Measurements from ENCODE around the gene ADORA2A. TPM values are rescaled to one million over a fixed set of nuclear protein-coding genes. Genes with fewer than 3 reads are reported as not detected.

Gene ADORA2A
- total and polyA plus RNA-seq, 2 of the 8 experiments (the other 6 are each of a cell fraction or from before 2014, with no cell fraction given), result 7.1 to 20.3 TPM

GRCh38 chr22:24442352-24442744 is 14.9 kb downstream of the ADORA2A start:
- Histone ChIP-seq H2BK12ac (ENCODE audit: low read depth, low read length) (no peak overlapping the region), H4K91ac (replicated peaks; ENCODE audit: insufficient read length, low read length) (no peak overlapping the region), H4K20me1 (replicated peaks in 1 of 2; ENCODE audit: control insufficient read depth in 1 of 2, insufficient read depth in 2 of 2, low read length in 2 of 2) (no peaks in the 10 kb centered on the region), H3K79me1 (ENCODE audit: low read depth, low read length) (no peaks in the 10 kb centered on the region), H2BK5ac (ENCODE audit: low read depth, low read length) (no peak overlapping the region), H3K27ac (ENCODE audit: low read depth, low read length) (no peak overlapping the region), H3K27me3 (replicated peaks in 1 of 4; ENCODE audit: control insufficient read depth in 3 of 4, extremely low read depth in 1 of 4, insufficient read depth in 3 of 4, low read length in 3 of 4) (no peaks in the 10 kb centered on the region), H3K4me3 (ENCODE audit: extremely low read depth in 1 of 4, insufficient read depth in 2 of 4, low read depth in 3 of 4, low read length in 4 of 4) (no peak overlapping the region), H4K5ac (ENCODE audit: insufficient read length, low read depth, low read length) (no peak overlapping the region), H3K4me1 (replicated peaks in 1 of 4; ENCODE audit: control insufficient read depth in 3 of 4, insufficient read depth in 4 of 4, low read length in 3 of 4) (peaks cover 0 to 7% (median 5%) of the 10 kb centered on the region in 4 experiments; a peak in 4 of 7 replicates), H3K4ac (replicated peaks; ENCODE audit: insufficient read length, low read depth, low read length) (no peak overlapping the region), H3K23me2 (ENCODE audit: low read depth, low read length) (no peaks in the 10 kb centered on the region), H3K36me3 (ENCODE audit: control insufficient read depth in 2 of 4, insufficient read depth in 4 of 4, low read length in 3 of 4) (no peaks in the 10 kb centered on the region), H3K23ac (ENCODE audit: insufficient read length) (no peak overlapping the region), H2BK20ac (ENCODE audit: low read length) (no peak overlapping the region), H3K9ac (replicated peaks in 1 of 4; ENCODE audit: extremely low read depth in 1 of 4, low read depth in 3 of 4, low read length in 3 of 4) (no peak overlapping the region), H3K56ac (replicated peaks; ENCODE audit: insufficient read length, low read depth, low read length) (no peak overlapping the region), H3K9me3 (ENCODE audit: insufficient read depth in 2 of 2, low read depth in 1 of 2, low read length in 1 of 2) (no peaks in the 10 kb centered on the region), H4K8ac (ENCODE audit: extremely low read depth, insufficient read depth, low read length) (no peak overlapping the region), H2BK120ac (replicated peaks; ENCODE audit: low read depth, low read length) (no peak overlapping the region), H2AK5ac (ENCODE audit: low read depth, low read length) (no peak overlapping the region), H2BK15ac (ENCODE audit: low read length) (no peak overlapping the region), H3K79me2 (ENCODE audit: control insufficient read depth in 1 of 2, insufficient read depth in 2 of 2, low read length in 2 of 2) (no peaks in the 10 kb centered on the region), H3K14ac (ENCODE audit: insufficient read length) (no peak overlapping the region), H2AFZ (ENCODE audit: low read length) (no peak overlapping the region), H3K18ac (ENCODE audit: extremely low read depth, low read length) (no peak overlapping the region), H3K4me2 (ENCODE audit: insufficient read depth in 1 of 2, low read depth in 2 of 2, low read length in 2 of 2) (no peak overlapping the region)
- no peak for DNase-seq (ENCODE audit: low read depth in 1 of 2, low spot score in 2 of 2)
- POLR2A ChIA-PET (ENCODE audit: partially characterized antibody), result no interaction called here
- 96% methylated on average over 8 of the region's 8 CpGs; no CpG with 5 or more reads in 1 of the 2 experiments for WGBS, 2 experiments (ENCODE audit: extremely low coverage in 1 of 2, insufficient coverage in 1 of 2, insufficient read length in 1 of 2, insufficient replicate concordance in 2 of 2, low coverage in 1 of 2, low lambda C conversion rate in 2 of 2, missing lambda C conversion rate in 1 of 2)
- CTCF ChIA-PET (ENCODE audit: partially characterized antibody), result interaction anchor here (1.0 to 2.9 kb wide), 4 partner anchors 18 to 80 kb away, joined by 3 to 9 read pairs (median 6); no protein-coding TSS in a partner anchor
- no peak for FAIRE-seq
- TF ChIP-seq MAFK (IDR thresholded peaks at IDR 0.05; ENCODE audit: low read depth, low read length) (no peak), RNF2 (IDR thresholded peaks at IDR 0.05; ENCODE audit: borderline replicate concordance, low read depth, low read length, missing control alignments, poor library complexity, severe bottlenecking) (no peak), CREB1 (IDR thresholded peaks at IDR 0.05) (no peak), CBX5 (IDR thresholded peaks at IDR 0.05; ENCODE audit: low read depth, low read length) (no peak), TCF12 (IDR thresholded peaks at IDR 0.05; ENCODE audit: low read depth, low read length) (no peak), USF2 (IDR thresholded peaks at IDR 0.05; ENCODE audit: low read length) (no peak), GABPA (IDR thresholded peaks at IDR 0.05; ENCODE audit: borderline replicate concordance, insufficient read depth, low read length) (no peak), RAD21 (IDR thresholded peaks at IDR 0.05 in 1 of 2, conservative IDR thresholded peaks at IDR 0.05 in 1 of 2; ENCODE audit: low read depth in 2 of 2, low read length in 2 of 2) (no peak), SIRT6 (IDR thresholded peaks at IDR 0.05; ENCODE audit: low read length) (no peak), PHF8 (conservative IDR thresholded peaks at IDR 0.05; ENCODE audit: low read depth, low read length) (no peak), ATF3 (IDR thresholded peaks at IDR 0.05; ENCODE audit: insufficient read depth, low read depth, low read length) (no peak)
